Mucosa of stomach (tissue), 1 donor: ENCODE measurements around the gene ELOVL5.
"Not testable (repeated sequence)": the region's sequence is repeated elsewhere in the genome, so short reads cannot be mapped to it uniquely, and the experiment has no call there.

Source experiments
- H3K27me3 ChIP-seq: one replicate; pipeline ENCODE4 v1.7.0; 2013; ENCODE audit warnings: mild to moderate bottlenecking, low read length; ENCODE audit not compliant: control insufficient read depth, insufficient read depth
- H3K36me3 ChIP-seq: one replicate; pipeline ENCODE4 v1.7.0; 2013; ENCODE audit warnings: low read length; ENCODE audit not compliant: control insufficient read depth, insufficient read depth
- H3K4me1 ChIP-seq: one replicate; pipeline ENCODE4 v1.7.0; 2013; ENCODE audit warnings: mild to moderate bottlenecking, low read length; ENCODE audit not compliant: control insufficient read depth, insufficient read depth
- H3K4me3 ChIP-seq: one replicate; pipeline ENCODE4 v1.7.0; 2013; ENCODE audit warnings: low read length
- H3K9ac ChIP-seq: one replicate; pipeline ENCODE4 v1.7.0; 2013; ENCODE audit warnings: mild to moderate bottlenecking, low read length, moderate library complexity
- H3K9me3 ChIP-seq: one replicate; pipeline ENCODE4 v1.7.0; 2013; ENCODE audit warnings: mild to moderate bottlenecking, low read length, moderate library complexity; ENCODE audit not compliant: control insufficient read depth
- donor health status: Pancreatic carcinoma.

ELOVL5 gene

GRCh38 chr6:53309059-53309900 is 39.5 kb downstream of the ELOVL5 start:
- H3K9ac ChIP-seq = no peak overlapping the region
- H3K4me1 ChIP-seq = no peaks in the 10 kb centered on the region
- no peaks in the 10 kb centered on the region for H3K36me3 ChIP-seq
- H3K4me3 ChIP-seq = no peak overlapping the region
- no peaks in the 10 kb centered on the region for H3K9me3 ChIP-seq
- no peaks in the 10 kb centered on the region for H3K27me3 ChIP-seq

GRCh38 chr6:53306819-53307347 is 41.9 kb downstream of the ELOVL5 start:
- Histone ChIP-seq H3K36me3 (no peaks in the 10 kb centered on the region), H3K9ac (no peak overlapping the region), H3K9me3 (no peaks in the 10 kb centered on the region), H3K27me3 (no peaks in the 10 kb centered on the region), H3K4me1 (no peaks in the 10 kb centered on the region), H3K4me3 (no peak overlapping the region)

DNA sequence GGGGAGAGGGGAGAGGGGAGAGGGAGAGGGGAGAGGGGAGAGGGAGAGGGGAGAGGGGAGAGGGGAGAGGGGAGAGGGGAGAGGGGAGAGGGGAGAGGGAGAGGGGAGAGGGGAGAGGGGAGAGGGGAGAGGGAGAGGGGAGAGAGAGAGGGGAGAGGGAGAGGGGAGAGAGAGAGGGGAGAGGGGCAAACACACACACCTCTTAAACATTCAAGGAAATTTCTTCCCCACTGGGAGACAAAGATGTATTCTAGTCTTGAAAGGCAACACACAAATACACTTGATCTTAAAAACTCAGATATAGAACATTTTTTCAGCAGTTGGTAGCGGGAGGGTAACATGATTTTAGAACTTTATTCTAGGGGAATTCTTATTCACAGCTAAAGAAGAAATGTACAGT is 42.5 kb downstream of the ELOVL5 start:
- not testable (repeated sequence) for H3K27me3 ChIP-seq, H3K4me1 ChIP-seq, H3K9me3 ChIP-seq, H3K36me3 ChIP-seq, H3K4me3 ChIP-seq, H3K9ac ChIP-seq

DNA sequence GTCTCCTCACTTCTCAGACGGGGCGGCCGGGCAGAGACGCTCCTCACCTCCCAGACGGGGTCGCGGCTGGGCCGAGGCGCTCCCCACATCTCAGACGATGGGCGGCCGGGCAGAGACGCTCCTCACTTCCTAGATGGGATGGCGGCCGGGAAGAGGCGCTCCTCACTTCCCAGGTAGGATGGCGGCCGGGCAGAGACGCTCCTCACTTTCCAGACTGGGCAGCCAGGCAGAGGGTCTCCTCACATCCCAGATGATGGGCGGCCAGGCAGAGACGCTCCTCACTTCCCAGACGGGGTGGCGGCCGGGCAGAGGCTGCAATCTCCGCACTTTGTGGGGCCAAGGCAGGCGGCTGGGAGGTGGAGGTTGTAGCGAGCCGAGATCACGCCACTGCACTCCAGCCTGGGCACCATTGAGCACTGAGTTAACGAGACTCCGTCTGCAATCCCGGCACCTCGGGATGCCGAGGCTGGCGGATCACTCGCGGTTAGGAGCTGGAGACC is 43.2 kb downstream of the ELOVL5 start:
- not testable (repeated sequence) for H3K36me3 ChIP-seq, H3K4me1 ChIP-seq, H3K27me3 ChIP-seq, H3K4me3 ChIP-seq, H3K9me3 ChIP-seq, H3K9ac ChIP-seq

- not testable (repeated sequence) for H3K4me3 ChIP-seq, H3K9ac ChIP-seq, H3K4me1 ChIP-seq, H3K36me3 ChIP-seq, H3K27me3 ChIP-seq, H3K9me3 ChIP-seq
These were observed 43.8 kb downstream of the ELOVL5 start for GRCh38 chr6:53304953-53305352.

- no peak overlapping the region for H3K4me3 ChIP-seq
- no peak overlapping the region for H3K9ac ChIP-seq
- no peaks in the 10 kb centered on the region for H3K9me3 ChIP-seq
- H3K36me3 ChIP-seq = no peaks in the 10 kb centered on the region
- no peaks in the 10 kb centered on the region for H3K27me3 ChIP-seq
- H3K4me1 ChIP-seq = no peaks in the 10 kb centered on the region
These were observed 45.9 kb downstream of the ELOVL5 start for GRCh38 chr6:53302678-53303360.

GRCh38 chr6:53301801-53302537 is 46.8 kb downstream of the ELOVL5 start:
- no peaks in the 10 kb centered on the region for H3K36me3 ChIP-seq
- H3K4me3 ChIP-seq = no peak overlapping the region
- H3K9me3 ChIP-seq = no peaks in the 10 kb centered on the region
- H3K4me1 ChIP-seq = no peaks in the 10 kb centered on the region
- no peak overlapping the region for H3K9ac ChIP-seq
- H3K27me3 ChIP-seq = no peaks in the 10 kb centered on the region

- H3K36me3 ChIP-seq = no peaks in the 10 kb centered on the region
- H3K4me1 ChIP-seq = no peaks in the 10 kb centered on the region
- no peak overlapping the region for H3K9ac ChIP-seq
- H3K4me3 ChIP-seq = no peak overlapping the region
- H3K27me3 ChIP-seq = no peaks in the 10 kb centered on the region
- H3K9me3 ChIP-seq = no peaks in the 10 kb centered on the region
These were observed 47.8 kb downstream of the ELOVL5 start for GRCh38 chr6:53300656-53301551.

GRCh38 chr6:53299331-53300005 is 49.3 kb downstream of the ELOVL5 start:
- Histone ChIP-seq H3K9ac (no peak overlapping the region), H3K27me3 (no peaks in the 10 kb centered on the region), H3K9me3 (no peaks in the 10 kb centered on the region), H3K4me1 (no peaks in the 10 kb centered on the region), H3K4me3 (no peak overlapping the region), H3K36me3 (no peaks in the 10 kb centered on the region)

DNA sequence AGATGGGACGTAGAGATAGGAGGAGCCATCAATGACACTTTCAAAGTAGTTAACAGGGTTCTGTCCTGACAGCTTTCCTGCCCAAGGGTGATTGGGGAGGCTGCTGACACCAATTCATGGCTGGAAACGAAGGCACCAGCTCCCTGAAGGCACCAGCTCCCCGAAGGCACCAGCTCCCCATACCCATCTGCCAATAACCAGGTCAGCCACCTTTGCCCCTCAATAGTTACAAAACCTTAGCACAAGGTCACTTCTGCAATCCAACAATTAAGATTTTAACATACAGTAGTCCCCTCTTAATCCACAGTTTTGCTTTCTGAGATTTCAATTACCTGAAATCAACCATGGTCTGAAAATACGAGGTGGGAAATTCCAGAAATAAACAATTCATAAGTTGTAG is 51.7 kb downstream of the ELOVL5 start:
- Histone ChIP-seq H3K27me3 (no peaks in the 10 kb centered on the region), H3K36me3 (no peaks in the 10 kb centered on the region), H3K9me3 (no peaks in the 10 kb centered on the region), H3K4me1 (no peaks in the 10 kb centered on the region), H3K9ac (no peak overlapping the region), H3K4me3 (no peak overlapping the region)

GRCh38 chr6:53295176-53295575 is 53.6 kb downstream of the ELOVL5 start:
- no peaks in the 10 kb centered on the region for H3K27me3 ChIP-seq
- H3K9ac ChIP-seq = no peak overlapping the region
- no peaks in the 10 kb centered on the region for H3K4me1 ChIP-seq
- no peaks in the 10 kb centered on the region for H3K9me3 ChIP-seq
- H3K36me3 ChIP-seq = no peaks in the 10 kb centered on the region
- no peak overlapping the region for H3K4me3 ChIP-seq
